ENCODE data around the gene TSEN2. TPM values are rescaled to one million over a fixed set of nuclear protein-coding genes. Genes with fewer than 3 reads are reported as not detected.

TSEN2 gene
- total RNA-seq, 1 experiment from 2014 or later, result 22.0 TPM

DNA sequence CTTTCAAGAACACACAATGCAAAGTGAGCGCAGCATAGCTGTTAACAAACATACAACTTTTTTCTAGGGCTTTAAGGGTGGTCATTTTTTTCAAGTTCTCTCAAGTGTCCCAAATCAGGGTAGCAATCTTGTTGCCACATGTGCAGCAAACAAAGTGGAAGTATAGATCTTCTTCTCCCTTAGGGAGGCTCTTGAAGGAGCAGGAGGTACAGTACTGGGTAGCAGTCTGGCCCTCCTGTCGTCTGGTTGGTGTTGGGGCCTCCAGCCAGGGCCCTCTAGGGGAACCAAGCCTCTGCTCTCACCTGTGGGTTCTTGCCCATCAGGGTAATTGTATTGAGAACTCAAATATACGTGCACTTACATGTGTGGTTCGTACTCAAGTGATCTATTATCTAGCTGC, 98.5 kb downstream of the TSEN2 start:
- Histone ChIP-seq H3K14ac (ENCODE audit: insufficient read depth, low read length) (no peak overlapping the region), H4K5ac (ENCODE audit: insufficient read length, low read depth, low read length) (no peak overlapping the region), H3K4me1 (ENCODE audit: insufficient read depth, low read length) (no peaks in the 10 kb centered on the region), H2AK5ac (ENCODE audit: insufficient read length, low read length) (no peak overlapping the region), H3T11ph (ENCODE audit: low read length) (no peak overlapping the region), H4K8ac (replicated peaks; ENCODE audit: insufficient read length, low read depth, low read length) (no peak overlapping the region), H3K9me3 (ENCODE audit: control insufficient read depth, low read depth, low read length) (no peaks in the 10 kb centered on the region), H3K56ac (ENCODE audit: insufficient read length, low read depth, low read length) (no peak overlapping the region), H2BK20ac (ENCODE audit: low read depth, low read length, poor library complexity, severe bottlenecking) (no peak overlapping the region), H3K4ac (ENCODE audit: low read depth, low read length) (no peak overlapping the region), H3K79me2 (ENCODE audit: insufficient read depth, low read length) (no peaks in the 10 kb centered on the region), H2BK5ac (ENCODE audit: insufficient read length, low read length) (no peak overlapping the region), H3K79me1 (ENCODE audit: insufficient read depth, low read depth, low read length, poor library complexity, severe bottlenecking) (no peaks in the 10 kb centered on the region), H2BK12ac (ENCODE audit: insufficient read length, low read depth, low read length) (no peak overlapping the region), H2BK120ac (ENCODE audit: low read depth, low read length, poor library complexity, severe bottlenecking) (no peak overlapping the region), H3K18ac (ENCODE audit: insufficient read length, low read depth, low read length) (no peak overlapping the region), H4K20me1 (ENCODE audit: control insufficient read depth, insufficient read depth, insufficient read length) (no peaks in the 10 kb centered on the region), H3K27ac (ENCODE audit: insufficient read length, low read depth, low read length) (no peak overlapping the region), H3K27me3 (ENCODE audit: insufficient read depth, low read length) (no peaks in the 10 kb centered on the region), H3K4me2 (ENCODE audit: insufficient read depth, insufficient read length, low read length) (no peak overlapping the region), H3K9ac (ENCODE audit: extremely low read depth, insufficient read length, low read length) (no peak overlapping the region), H3K23me2 (ENCODE audit: insufficient read length, low read depth, low read length, poor library complexity, severe bottlenecking) (no peaks in the 10 kb centered on the region), H3K23ac (ENCODE audit: insufficient read length, low read depth, low read length) (no peak overlapping the region), H2BK15ac (ENCODE audit: low read depth, low read length) (no peak overlapping the region), H2AFZ (ENCODE audit: low read length) (no peak overlapping the region), H4K91ac (ENCODE audit: insufficient read length, low read depth, low read length) (no peak overlapping the region)
- TF ChIP-seq CTCF (conservative IDR thresholded peaks at IDR 0.05), result no peak
- peaks cover 0 to 4% of the 10 kb centered on the region in 2 experiments; a peak in 1 of 4 replicates for H3K4me1 Mint-ChIP-seq
- H3K27ac Mint-ChIP-seq, result no peak overlapping the region; a peak in 1 of 7 replicates
- no CpG with 5 or more reads among the region's 4 CpGs for WGBS (ENCODE audit: extremely low coverage, insufficient read length, low lambda C conversion rate)
- H3K36me3 Mint-ChIP-seq (ENCODE audit: insufficient read depth in 1 of 3, low read depth in 3 of 3), result peaks cover 23 to 78% (median 75%) of the 10 kb centered on the region in 3 experiments
- DNase-seq, result no peak
- H3K4me3 Mint-ChIP-seq, result no peak overlapping the region
- H3K9me3 Mint-ChIP-seq, result no peaks in the 10 kb centered on the region
- no peaks in the 10 kb centered on the region for H3K27me3 Mint-ChIP-seq (ENCODE audit: low read depth)

Other genes with a start within 250 kb of the TSEN2 start
- 0.42 TPM in 1 of 2 replicates, not detected in the other for gene PPARG, start 195.4 kb upstream of the TSEN2 start, total RNA-seq (2021)
- gene MKRN2OS, start 61.0 kb downstream of the TSEN2 start, total RNA-seq (2021), result 0.31 and 0.44 TPM in 2 replicates
- 17.1 and 18.1 TPM in 2 replicates for gene MKRN2, start 72.6 kb downstream of the TSEN2 start, total RNA-seq (2021)
- 103 and 112 TPM in 2 replicates for gene RAF1, start 179.6 kb downstream of the TSEN2 start, total RNA-seq (2021)

Data from H9 (cell line).